ENCODE data around the gene GEMIN5. TPM values are rescaled to one million over a fixed set of nuclear protein-coding genes. Genes with fewer than 3 reads are reported as not detected.

Gene GEMIN5
- total RNA-seq, 1 experiment from 2014 or later: 35.8 TPM

DNA sequence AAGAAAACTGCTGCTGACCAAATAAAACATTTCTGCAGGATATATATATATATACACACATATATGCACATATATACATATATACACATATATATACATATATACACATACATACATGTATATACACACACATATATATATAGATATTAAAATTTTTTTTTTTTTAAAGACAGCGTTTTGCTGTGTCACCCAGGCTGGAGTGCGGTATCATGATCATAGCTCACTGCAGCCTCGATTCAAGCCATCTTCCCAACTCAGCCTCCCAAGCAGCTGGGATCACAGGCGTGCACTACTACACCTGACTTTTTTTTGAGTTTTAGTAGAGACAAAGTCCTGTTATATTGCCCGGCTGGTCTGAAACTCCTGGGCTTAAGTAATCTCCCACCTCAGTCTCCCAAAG lies 5.5 kb upstream of the GEMIN5 start:
- no peaks in the 10 kb centered on the region for H3K27me3 ChIP-seq (ENCODE audit: insufficient read depth, low read length)
- DNase-seq: no peak
- H2BK15ac ChIP-seq (ENCODE audit: low read depth, low read length): no peak overlapping the region
- no peak overlapping the region for H2AK5ac ChIP-seq (ENCODE audit: insufficient read length, low read length)
- H2AFZ ChIP-seq (ENCODE audit: low read length): no peak overlapping the region
- Mint-ChIP-seq H3K27ac (no peak overlapping the region), H3K36me3 (ENCODE audit: insufficient read depth in 1 of 3, low read depth in 3 of 3) (peaks cover 0 to 4% (median 0%) of the 10 kb centered on the region in 3 experiments; a peak in 2 of 7 replicates), H3K4me1 (peaks cover 4 to 6% of the 10 kb centered on the region in 2 experiments), H3K9me3 (no peaks in the 10 kb centered on the region), H3K27me3 (ENCODE audit: low read depth) (no peaks in the 10 kb centered on the region), H3K4me3 (no peak overlapping the region)
- TF ChIP-seq, protein P1, sequence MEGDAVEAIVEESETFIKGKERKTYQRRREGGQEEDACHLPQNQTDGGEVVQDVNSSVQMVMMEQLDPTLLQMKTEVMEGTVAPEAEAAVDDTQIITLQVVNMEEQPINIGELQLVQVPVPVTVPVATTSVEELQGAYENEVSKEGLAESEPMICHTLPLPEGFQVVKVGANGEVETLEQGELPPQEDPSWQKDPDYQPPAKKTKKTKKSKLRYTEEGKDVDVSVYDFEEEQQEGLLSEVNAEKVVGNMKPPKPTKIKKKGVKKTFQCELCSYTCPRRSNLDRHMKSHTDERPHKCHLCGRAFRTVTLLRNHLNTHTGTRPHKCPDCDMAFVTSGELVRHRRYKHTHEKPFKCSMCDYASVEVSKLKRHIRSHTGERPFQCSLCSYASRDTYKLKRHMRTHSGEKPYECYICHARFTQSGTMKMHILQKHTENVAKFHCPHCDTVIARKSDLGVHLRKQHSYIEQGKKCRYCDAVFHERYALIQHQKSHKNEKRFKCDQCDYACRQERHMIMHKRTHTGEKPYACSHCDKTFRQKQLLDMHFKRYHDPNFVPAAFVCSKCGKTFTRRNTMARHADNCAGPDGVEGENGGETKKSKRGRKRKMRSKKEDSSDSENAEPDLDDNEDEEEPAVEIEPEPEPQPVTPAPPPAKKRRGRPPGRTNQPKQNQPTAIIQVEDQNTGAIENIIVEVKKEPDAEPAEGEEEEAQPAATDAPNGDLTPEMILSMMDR (conservative IDR thresholded peaks at IDR 0.05): no peak
- H3K4me2 ChIP-seq (ENCODE audit: insufficient read depth, insufficient read length, low read length): no peak overlapping the region
- no peak overlapping the region for H3K14ac ChIP-seq (ENCODE audit: insufficient read depth, low read length)
- H2BK12ac ChIP-seq (ENCODE audit: insufficient read length, low read depth, low read length): no peak overlapping the region
- no peak overlapping the region for H4K5ac ChIP-seq (ENCODE audit: insufficient read length, low read depth, low read length)
- no peak overlapping the region for H3K4ac ChIP-seq (ENCODE audit: low read depth, low read length)
- H3K18ac ChIP-seq (ENCODE audit: insufficient read length, low read depth, low read length): no peak overlapping the region
- no peaks in the 10 kb centered on the region for H4K20me1 ChIP-seq (ENCODE audit: control insufficient read depth, insufficient read depth, insufficient read length)
- H3K79me2 ChIP-seq (ENCODE audit: insufficient read depth, low read length): peaks cover 8% of the 10 kb centered on the region; the same call in 1 of the 2 replicates
- no peaks in the 10 kb centered on the region for H3K4me1 ChIP-seq (ENCODE audit: insufficient read depth, low read length)
- no peak overlapping the region for H3K27ac ChIP-seq (ENCODE audit: insufficient read length, low read depth, low read length)
- H3K56ac ChIP-seq (ENCODE audit: insufficient read length, low read depth, low read length): no peak overlapping the region
- no peak overlapping the region for H2BK120ac ChIP-seq (ENCODE audit: low read depth, low read length, poor library complexity, severe bottlenecking)
- no peak overlapping the region for H4K8ac ChIP-seq (replicated peaks; ENCODE audit: insufficient read length, low read depth, low read length)
- H3K9ac ChIP-seq (ENCODE audit: extremely low read depth, insufficient read length, low read length): no peak overlapping the region
- no peaks in the 10 kb centered on the region for H3K9me3 ChIP-seq (ENCODE audit: control insufficient read depth, low read depth, low read length)
- H3T11ph ChIP-seq (ENCODE audit: low read length): no peak overlapping the region
- H2BK20ac ChIP-seq (ENCODE audit: low read depth, low read length, poor library complexity, severe bottlenecking): no peak overlapping the region
- peaks cover 4% of the 10 kb centered on the region for H3K23me2 ChIP-seq (ENCODE audit: insufficient read length, low read depth, low read length, poor library complexity, severe bottlenecking)
- no peak overlapping the region for H4K91ac ChIP-seq (ENCODE audit: insufficient read length, low read depth, low read length)
- H3K23ac ChIP-seq (ENCODE audit: insufficient read length, low read depth, low read length): no peak overlapping the region
- WGBS (ENCODE audit: extremely low coverage, insufficient read length, low lambda C conversion rate): no CpG with 5 or more reads among the region's 5 CpGs
- no peak overlapping the region for H2BK5ac ChIP-seq (ENCODE audit: insufficient read length, low read length)
- no peaks in the 10 kb centered on the region for H3K79me1 ChIP-seq (ENCODE audit: insufficient read depth, low read depth, low read length, poor library complexity, severe bottlenecking)
